ENCODE data around the gene RNF215. TPM values are rescaled to one million over a fixed set of nuclear protein-coding genes. Genes with fewer than 3 reads are reported as not detected.

The RNF215 gene
- total RNA-seq, 1 donor from 2014 or later: 6.7 TPM

GRCh38 chr22:30413001-30413400 lies 25.8 kb upstream of the RNF215 start:
- DNase-seq (ENCODE audit: low spot score in 2 of 2): no peak
- TF ChIP-seq, protein P1, sequence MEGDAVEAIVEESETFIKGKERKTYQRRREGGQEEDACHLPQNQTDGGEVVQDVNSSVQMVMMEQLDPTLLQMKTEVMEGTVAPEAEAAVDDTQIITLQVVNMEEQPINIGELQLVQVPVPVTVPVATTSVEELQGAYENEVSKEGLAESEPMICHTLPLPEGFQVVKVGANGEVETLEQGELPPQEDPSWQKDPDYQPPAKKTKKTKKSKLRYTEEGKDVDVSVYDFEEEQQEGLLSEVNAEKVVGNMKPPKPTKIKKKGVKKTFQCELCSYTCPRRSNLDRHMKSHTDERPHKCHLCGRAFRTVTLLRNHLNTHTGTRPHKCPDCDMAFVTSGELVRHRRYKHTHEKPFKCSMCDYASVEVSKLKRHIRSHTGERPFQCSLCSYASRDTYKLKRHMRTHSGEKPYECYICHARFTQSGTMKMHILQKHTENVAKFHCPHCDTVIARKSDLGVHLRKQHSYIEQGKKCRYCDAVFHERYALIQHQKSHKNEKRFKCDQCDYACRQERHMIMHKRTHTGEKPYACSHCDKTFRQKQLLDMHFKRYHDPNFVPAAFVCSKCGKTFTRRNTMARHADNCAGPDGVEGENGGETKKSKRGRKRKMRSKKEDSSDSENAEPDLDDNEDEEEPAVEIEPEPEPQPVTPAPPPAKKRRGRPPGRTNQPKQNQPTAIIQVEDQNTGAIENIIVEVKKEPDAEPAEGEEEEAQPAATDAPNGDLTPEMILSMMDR (IDR thresholded peaks at IDR 0.05): no peak
- no peak overlapping the region for H3K4me3 ChIP-seq
- no peaks in the 10 kb centered on the region for H3K9me3 ChIP-seq
- peaks cover 20 to 42% of the 10 kb centered on the region in 2 donors for H3K36me3 ChIP-seq
- no peak overlapping the region for H3K27ac ChIP-seq
- no peaks in the 10 kb centered on the region for H3K4me1 ChIP-seq
- intact Hi-C loops (cut with DNase I): no loop called here
- no peaks in the 10 kb centered on the region for H3K27me3 ChIP-seq

GRCh38 chr22:30411780-30412179 lies 24.6 kb upstream of the RNF215 start:
- Histone ChIP-seq H3K4me1 (no peaks in the 10 kb centered on the region), H3K36me3 (peaks cover 23 to 30% of the 10 kb centered on the region in 2 donors), H3K27ac (no peak overlapping the region), H3K9me3 (no peaks in the 10 kb centered on the region), H3K4me3 (no peak overlapping the region), H3K27me3 (no peaks in the 10 kb centered on the region)
- TF ChIP-seq, protein P1 (IDR thresholded peaks at IDR 0.05): no peak
- DNase-seq (ENCODE audit: low spot score in 2 of 2): no peak
- intact Hi-C loops (cut with DNase I): no loop called here

DNA sequence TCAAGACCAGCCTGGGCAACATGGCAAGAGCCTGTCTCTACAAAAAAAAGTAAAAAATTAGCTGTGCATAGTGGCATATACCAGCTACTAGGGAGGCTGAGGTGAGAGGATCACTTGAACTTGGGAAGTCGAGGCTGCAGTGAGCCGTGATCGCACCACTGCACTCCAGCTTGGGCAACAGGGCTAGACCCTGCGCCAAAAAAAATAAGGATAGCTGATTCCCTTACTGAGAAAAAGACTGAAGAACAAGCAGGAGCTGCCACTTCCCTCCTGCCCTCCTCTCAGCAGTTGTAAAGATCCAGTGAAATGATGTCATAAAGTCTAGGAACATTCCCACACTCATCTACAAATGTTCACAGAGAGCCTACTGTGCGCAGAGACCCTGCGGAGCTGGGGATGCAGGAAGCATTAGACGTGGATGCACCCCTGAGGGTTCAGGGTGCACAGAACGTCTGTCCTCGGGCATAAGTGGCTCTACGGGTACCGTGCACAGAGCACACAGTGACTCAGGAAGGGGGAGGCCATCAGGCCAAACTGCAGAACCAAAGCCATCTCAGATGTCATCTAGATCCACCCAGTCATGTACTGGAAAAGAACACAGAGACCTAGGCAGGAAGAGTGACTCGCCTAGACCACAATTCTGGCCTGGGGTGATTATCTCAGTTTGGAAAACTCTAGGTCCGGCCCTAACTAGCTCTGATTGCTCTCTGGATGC lies 21.3 kb upstream of the RNF215 start:
- Histone ChIP-seq H3K27ac (no peak overlapping the region), H3K4me1 (no peaks in the 10 kb centered on the region), H3K9me3 (no peaks in the 10 kb centered on the region), H3K36me3 (peaks cover 10 to 13% of the 10 kb centered on the region in 2 donors), H3K4me3 (no peak overlapping the region), H3K27me3 (no peaks in the 10 kb centered on the region)
- no peak for DNase-seq (ENCODE audit: low spot score in 2 of 2)
- intact Hi-C loops (cut with DNase I): no loop called here
- TF ChIP-seq, protein P1 (IDR thresholded peaks at IDR 0.05): no peak

DNA sequence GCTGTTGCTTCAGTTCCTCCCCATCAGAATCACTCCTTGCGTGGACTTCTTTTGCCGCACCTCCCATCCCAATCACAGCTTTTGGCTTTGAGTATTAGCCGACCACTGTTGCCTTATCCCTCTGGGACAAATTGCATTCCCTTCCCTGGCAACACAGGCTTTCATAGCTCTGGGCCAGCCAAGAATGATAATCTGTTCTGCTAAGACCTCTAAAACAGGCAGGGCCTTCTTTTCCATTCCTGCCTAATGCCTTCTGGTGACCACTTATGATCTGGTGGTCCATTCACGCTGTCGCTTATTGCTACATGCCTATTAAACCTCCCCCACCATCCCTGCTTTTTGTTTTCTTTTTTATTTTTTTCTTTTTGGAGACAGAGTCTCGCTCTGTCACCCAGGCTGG lies 19.2 kb upstream of the RNF215 start:
- H3K27ac ChIP-seq: no peak overlapping the region
- peaks cover 10 to 13% of the 10 kb centered on the region in 2 donors for H3K36me3 ChIP-seq
- DNase-seq (ENCODE audit: low spot score in 2 of 2): no peak
- H3K4me1 ChIP-seq: no peaks in the 10 kb centered on the region
- intact Hi-C loops (cut with DNase I): no loop called here
- H3K4me3 ChIP-seq: no peak overlapping the region
- TF ChIP-seq, protein P1 (IDR thresholded peaks at IDR 0.05): no peak
- H3K27me3 ChIP-seq: no peaks in the 10 kb centered on the region
- H3K9me3 ChIP-seq: no peaks in the 10 kb centered on the region

- no peak overlapping the region for H3K27ac ChIP-seq
- DNase-seq (ENCODE audit: low spot score in 2 of 2): no peak
- H3K36me3 ChIP-seq: peaks cover 10 to 13% of the 10 kb centered on the region in 2 donors
- TF ChIP-seq, protein P1 (IDR thresholded peaks at IDR 0.05): no peak
- no peaks in the 10 kb centered on the region for H3K9me3 ChIP-seq
- intact Hi-C loops (cut with DNase I): no loop called here
- H3K27me3 ChIP-seq: no peaks in the 10 kb centered on the region
- no peak overlapping the region for H3K4me3 ChIP-seq
- no peaks in the 10 kb centered on the region for H3K4me1 ChIP-seq
Measured at GRCh38 chr22:30405731-30406130, 18.5 kb upstream of the RNF215 start.
